ENCODE data around the gene MRPL21. TPM values are rescaled to one million over a fixed set of nuclear protein-coding genes. Genes with fewer than 3 reads are reported as not detected.

The MRPL21 gene
- total and polyA plus RNA-seq, 9 of the 15 experiments (the other 6 are each of a cell fraction or from before 2014, with no cell fraction given): 196 to 618 (median 232) TPM

DNA sequence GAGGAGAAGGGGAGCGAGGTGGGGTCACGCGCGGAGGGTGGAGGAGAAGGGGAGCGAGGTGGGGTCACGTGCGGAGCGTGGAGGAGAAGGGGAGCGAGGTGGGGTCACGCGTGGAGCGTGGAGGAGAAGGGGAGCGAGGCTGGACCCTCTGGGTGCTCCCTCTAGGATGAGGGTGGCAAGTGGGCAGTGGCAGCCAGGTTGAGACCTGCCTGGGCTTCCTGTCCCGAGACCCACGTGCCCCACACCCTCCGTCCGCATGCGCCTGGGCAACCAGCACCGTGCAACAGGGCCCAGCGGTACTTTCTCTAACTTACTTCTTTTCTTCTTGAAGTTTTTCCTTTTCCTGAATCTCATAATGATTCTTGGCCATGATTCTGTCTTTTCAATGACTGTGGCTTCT lies 11.1 kb downstream of the MRPL21 start:
- H2AFZ ChIP-seq (ENCODE audit: low read depth, low read length): no peak overlapping the region
- 84% methylated on average over 5 of the region's 20 CpGs for WGBS (ENCODE audit: insufficient coverage, low coverage, missing lambda C conversion rate)
- H3K4me2 ChIP-seq (ENCODE audit: insufficient read depth, low read length): no peak overlapping the region
- no TSS peak for BruUV-seq (replicated peaks)
- H3K9ac ChIP-seq (ENCODE audit: insufficient read depth in 1 of 2, low read depth in 2 of 2, low read length in 2 of 2): no peak overlapping the region
- peaks cover 0 to 14% of the 10 kb centered on the region in 2 experiments; a peak in 2 of 5 replicates for H3K4me1 ChIP-seq (replicated peaks in 1 of 2; ENCODE audit: control insufficient read depth in 2 of 2, insufficient read depth in 2 of 2, low read length in 2 of 2)
- H3K9me1 ChIP-seq (ENCODE audit: control insufficient read depth, insufficient read depth, low read length): no peaks in the 10 kb centered on the region
- no peak for ATAC-seq
- H3K27me3 ChIP-seq (ENCODE audit: control insufficient read depth in 2 of 2, insufficient read depth in 2 of 2, low read length in 2 of 2): no peaks in the 10 kb centered on the region
- no peak overlapping the region for H3K27ac ChIP-seq (ENCODE audit: extremely low read depth, low read depth, low read length)
- H3K36me3 ChIP-seq (ENCODE audit: control insufficient read depth, insufficient read depth, low read length): peaks cover 77% of the 10 kb centered on the region; the same call in 2 of the 3 replicates
- no peaks in the 10 kb centered on the region for H4K20me1 ChIP-seq (replicated peaks; ENCODE audit: control insufficient read depth, insufficient read depth, low read length)
- no peak overlapping the region for H3K4me3 ChIP-seq
- in situ Hi-C loops (cut with MboI) (no loop called here), intact Hi-C loops (cut with micrococcal nuclease) (no loop called here)
- DNase-seq (ENCODE audit: extremely low read depth in 1 of 4, low spot score in 3 of 4): no peak
- no peaks in the 10 kb centered on the region for H3K79me2 ChIP-seq (ENCODE audit: control insufficient read depth, insufficient read depth, low read length)
- TF ChIP-seq RBFOX2 (IDR thresholded peaks at IDR 0.05; ENCODE audit: low read depth, low read length): peak; percentile 34; the same call in 1 of the 2 replicates
- no peak for TF ChIP-seq PTTG1 (tag; IDR thresholded peaks at IDR 0.05; ENCODE audit: low read depth)
- TF ChIP-seq, protein P1, sequence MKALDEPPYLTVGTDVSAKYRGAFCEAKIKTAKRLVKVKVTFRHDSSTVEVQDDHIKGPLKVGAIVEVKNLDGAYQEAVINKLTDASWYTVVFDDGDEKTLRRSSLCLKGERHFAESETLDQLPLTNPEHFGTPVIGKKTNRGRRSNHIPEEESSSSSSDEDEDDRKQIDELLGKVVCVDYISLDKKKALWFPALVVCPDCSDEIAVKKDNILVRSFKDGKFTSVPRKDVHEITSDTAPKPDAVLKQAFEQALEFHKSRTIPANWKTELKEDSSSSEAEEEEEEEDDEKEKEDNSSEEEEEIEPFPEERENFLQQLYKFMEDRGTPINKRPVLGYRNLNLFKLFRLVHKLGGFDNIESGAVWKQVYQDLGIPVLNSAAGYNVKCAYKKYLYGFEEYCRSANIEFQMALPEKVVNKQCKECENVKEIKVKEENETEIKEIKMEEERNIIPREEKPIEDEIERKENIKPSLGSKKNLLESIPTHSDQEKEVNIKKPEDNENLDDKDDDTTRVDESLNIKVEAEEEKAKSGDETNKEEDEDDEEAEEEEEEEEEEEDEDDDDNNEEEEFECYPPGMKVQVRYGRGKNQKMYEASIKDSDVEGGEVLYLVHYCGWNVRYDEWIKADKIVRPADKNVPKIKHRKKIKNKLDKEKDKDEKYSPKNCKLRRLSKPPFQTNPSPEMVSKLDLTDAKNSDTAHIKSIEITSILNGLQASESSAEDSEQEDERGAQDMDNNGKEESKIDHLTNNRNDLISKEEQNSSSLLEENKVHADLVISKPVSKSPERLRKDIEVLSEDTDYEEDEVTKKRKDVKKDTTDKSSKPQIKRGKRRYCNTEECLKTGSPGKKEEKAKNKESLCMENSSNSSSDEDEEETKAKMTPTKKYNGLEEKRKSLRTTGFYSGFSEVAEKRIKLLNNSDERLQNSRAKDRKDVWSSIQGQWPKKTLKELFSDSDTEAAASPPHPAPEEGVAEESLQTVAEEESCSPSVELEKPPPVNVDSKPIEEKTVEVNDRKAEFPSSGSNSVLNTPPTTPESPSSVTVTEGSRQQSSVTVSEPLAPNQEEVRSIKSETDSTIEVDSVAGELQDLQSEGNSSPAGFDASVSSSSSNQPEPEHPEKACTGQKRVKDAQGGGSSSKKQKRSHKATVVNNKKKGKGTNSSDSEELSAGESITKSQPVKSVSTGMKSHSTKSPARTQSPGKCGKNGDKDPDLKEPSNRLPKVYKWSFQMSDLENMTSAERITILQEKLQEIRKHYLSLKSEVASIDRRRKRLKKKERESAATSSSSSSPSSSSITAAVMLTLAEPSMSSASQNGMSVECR (CRISPR knock-in tag; IDR thresholded peaks at IDR 0.05): no peak
- no peak for TF ChIP-seq SLC30A9 (CRISPR knock-in tag; IDR thresholded peaks at IDR 0.05)
- TF ChIP-seq HES1 (IDR thresholded peaks at IDR 0.05; ENCODE audit: low read depth): no peak
- TF ChIP-seq CBX5 (IDR thresholded peaks at IDR 0.05; ENCODE audit: borderline replicate concordance, low read depth): no peak
- no peak for TF ChIP-seq DIDO1 (tag; IDR thresholded peaks at IDR 0.05; ENCODE audit: low read depth)
- TF ChIP-seq TCF3 (CRISPR knock-in tag; IDR thresholded peaks at IDR 0.05): no peak
- no peak for TF ChIP-seq IRF9 (tag; IDR thresholded peaks at IDR 0.05)
- peak; percentile 31; the same call in 1 of the 2 replicates for TF ChIP-seq POLR2G (IDR thresholded peaks at IDR 0.05; ENCODE audit: low read depth, low read length)
- no peaks in the 10 kb centered on the region for H3K9me3 ChIP-seq (replicated peaks; ENCODE audit: control insufficient read depth, insufficient read depth, low read depth, low read length)
- ChIA-PET POLR2A (no interaction called here), CTCF (ENCODE audit: low intra/inter-chr PET ratio) (no interaction called here)
- FAIRE-seq: no peak

Data from K562 (cell line).